ENCODE data around the gene CAMK1D. TPM values are rescaled to one million over a fixed set of nuclear protein-coding genes. Genes with fewer than 3 reads are reported as not detected.
"Not testable (repeated sequence)": the region's sequence is repeated elsewhere in the genome, so short reads cannot be mapped to it uniquely, and the experiment has no call there.

CAMK1D gene
- polyA plus RNA-seq, 1 donor (not counting 4 experiments of a cell fraction or from before 2014, with no cell fraction given) = 0.76 TPM

- no peak overlapping the region for H3K27ac ChIP-seq (ENCODE audit: control insufficient read depth, insufficient read depth, low read length)
- no peak for TF ChIP-seq EZH2 (IDR thresholded peaks at IDR 0.05; ENCODE audit: low read length)
- TF ChIP-seq, protein P1, sequence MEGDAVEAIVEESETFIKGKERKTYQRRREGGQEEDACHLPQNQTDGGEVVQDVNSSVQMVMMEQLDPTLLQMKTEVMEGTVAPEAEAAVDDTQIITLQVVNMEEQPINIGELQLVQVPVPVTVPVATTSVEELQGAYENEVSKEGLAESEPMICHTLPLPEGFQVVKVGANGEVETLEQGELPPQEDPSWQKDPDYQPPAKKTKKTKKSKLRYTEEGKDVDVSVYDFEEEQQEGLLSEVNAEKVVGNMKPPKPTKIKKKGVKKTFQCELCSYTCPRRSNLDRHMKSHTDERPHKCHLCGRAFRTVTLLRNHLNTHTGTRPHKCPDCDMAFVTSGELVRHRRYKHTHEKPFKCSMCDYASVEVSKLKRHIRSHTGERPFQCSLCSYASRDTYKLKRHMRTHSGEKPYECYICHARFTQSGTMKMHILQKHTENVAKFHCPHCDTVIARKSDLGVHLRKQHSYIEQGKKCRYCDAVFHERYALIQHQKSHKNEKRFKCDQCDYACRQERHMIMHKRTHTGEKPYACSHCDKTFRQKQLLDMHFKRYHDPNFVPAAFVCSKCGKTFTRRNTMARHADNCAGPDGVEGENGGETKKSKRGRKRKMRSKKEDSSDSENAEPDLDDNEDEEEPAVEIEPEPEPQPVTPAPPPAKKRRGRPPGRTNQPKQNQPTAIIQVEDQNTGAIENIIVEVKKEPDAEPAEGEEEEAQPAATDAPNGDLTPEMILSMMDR (optimal IDR thresholded peaks at IDR 0.05 in 1 of 3, IDR thresholded peaks at IDR 0.05 in 1 of 3, conservative IDR thresholded peaks at IDR 0.05 in 1 of 3; ENCODE audit: extremely low read depth in 1 of 3, insufficient read depth in 2 of 3, low read length in 3 of 3) = no peak
- no peak for FAIRE-seq
Observed at GRCh38 chr10:12327074-12327473, 22.3 kb upstream of the CAMK1D start.

GRCh38 chr10:12327476-12327875 is 21.9 kb upstream of the CAMK1D start:
- Histone ChIP-seq H3K27ac (ENCODE audit: control insufficient read depth, insufficient read depth, low read length) (no peak overlapping the region), H3K36me3 (ENCODE audit: control insufficient read depth in 2 of 2, extremely low read depth in 1 of 2, insufficient read depth in 2 of 2, low read length in 2 of 2) (no peaks in the 10 kb centered on the region), H2AFZ (ENCODE audit: control insufficient read depth, low read length) (no peak overlapping the region), H3K27me3 (ENCODE audit: control insufficient read depth, extremely low read depth, insufficient read depth, low read length) (no peaks in the 10 kb centered on the region), H3K9me1 (ENCODE audit: control insufficient read depth, extremely low read depth, insufficient read depth, low read length) (no peaks in the 10 kb centered on the region), H3K9me3 (ENCODE audit: control insufficient read depth, low read depth, low read length) (no peaks in the 10 kb centered on the region), H3K4me1 (ENCODE audit: control insufficient read depth, extremely low read depth, insufficient read depth, low read length) (peaks cover 6% of the 10 kb centered on the region), H3K9ac (ENCODE audit: control insufficient read depth, extremely low read depth, insufficient read depth, low read length) (no peak overlapping the region), H3K4me2 (ENCODE audit: control insufficient read depth, extremely low read depth, insufficient read depth, low read depth, low read length) (no peak overlapping the region), H4K20me1 (ENCODE audit: control insufficient read depth, extremely low read depth, insufficient read depth, low read length) (no peaks in the 10 kb centered on the region), H3K4me3 (ENCODE audit: control insufficient read depth in 2 of 3, extremely low read depth in 1 of 3, insufficient read depth in 2 of 3, low read depth in 1 of 3, low read length in 3 of 3) (no peak overlapping the region), H3K79me2 (ENCODE audit: control insufficient read depth, insufficient read depth, low read length) (no peaks in the 10 kb centered on the region)
- FAIRE-seq = no peak
- dilution Hi-C loops (cut with MboI; ENCODE audit: extremely low pct_ligation_motif_present, low sequenced_read_pairs) = no loop called here
- DNase-seq (ENCODE audit: low read depth, low spot score) = no peak
- no peak for TF ChIP-seq EZH2 (IDR thresholded peaks at IDR 0.05; ENCODE audit: low read length)
- TF ChIP-seq, protein P1 (optimal IDR thresholded peaks at IDR 0.05 in 1 of 3, IDR thresholded peaks at IDR 0.05 in 1 of 3, conservative IDR thresholded peaks at IDR 0.05 in 1 of 3; ENCODE audit: extremely low read depth in 1 of 3, insufficient read depth in 2 of 3, low read length in 3 of 3) = no peak

More at GRCh38 chr10:12327074-12327473, 22.3 kb upstream of the CAMK1D start:
- no peak overlapping the region for H2AFZ ChIP-seq (ENCODE audit: control insufficient read depth, low read length)
- H4K20me1 ChIP-seq (ENCODE audit: control insufficient read depth, extremely low read depth, insufficient read depth, low read length) = no peaks in the 10 kb centered on the region
- DNase-seq (ENCODE audit: low read depth, low spot score) = no peak
- H3K9me3 ChIP-seq (ENCODE audit: control insufficient read depth, low read depth, low read length) = no peaks in the 10 kb centered on the region
- dilution Hi-C loops (cut with MboI; ENCODE audit: extremely low pct_ligation_motif_present, low sequenced_read_pairs) = no loop called here
- H3K36me3 ChIP-seq (ENCODE audit: control insufficient read depth in 2 of 2, extremely low read depth in 1 of 2, insufficient read depth in 2 of 2, low read length in 2 of 2) = no peaks in the 10 kb centered on the region
- no peak overlapping the region for H3K9ac ChIP-seq (ENCODE audit: control insufficient read depth, extremely low read depth, insufficient read depth, low read length)
- H3K4me2 ChIP-seq (ENCODE audit: control insufficient read depth, extremely low read depth, insufficient read depth, low read depth, low read length) = no peak overlapping the region
- no peaks in the 10 kb centered on the region for H3K79me2 ChIP-seq (ENCODE audit: control insufficient read depth, insufficient read depth, low read length)
- no peak overlapping the region for H3K4me3 ChIP-seq (ENCODE audit: control insufficient read depth in 2 of 3, extremely low read depth in 1 of 3, insufficient read depth in 2 of 3, low read depth in 1 of 3, low read length in 3 of 3)
- no peaks in the 10 kb centered on the region for H3K27me3 ChIP-seq (ENCODE audit: control insufficient read depth, extremely low read depth, insufficient read depth, low read length)
- H3K9me1 ChIP-seq (ENCODE audit: control insufficient read depth, extremely low read depth, insufficient read depth, low read length) = no peaks in the 10 kb centered on the region
- H3K4me1 ChIP-seq (ENCODE audit: control insufficient read depth, extremely low read depth, insufficient read depth, low read length) = peaks cover 7% of the 10 kb centered on the region

- FAIRE-seq; H3K36me3 ChIP-seq (ENCODE audit: control insufficient read depth in 2 of 2, extremely low read depth in 1 of 2, insufficient read depth in 2 of 2, low read length in 2 of 2); H3K4me3 ChIP-seq (ENCODE audit: control insufficient read depth in 2 of 3, extremely low read depth in 1 of 3, insufficient read depth in 2 of 3, low read depth in 1 of 3, low read length in 3 of 3); dilution Hi-C loops (cut with MboI; ENCODE audit: extremely low pct_ligation_motif_present, low sequenced_read_pairs); H3K27me3 ChIP-seq (ENCODE audit: control insufficient read depth, extremely low read depth, insufficient read depth, low read length); H3K4me1 ChIP-seq (ENCODE audit: control insufficient read depth, extremely low read depth, insufficient read depth, low read length); H3K9ac ChIP-seq (ENCODE audit: control insufficient read depth, extremely low read depth, insufficient read depth, low read length); H3K9me1 ChIP-seq (ENCODE audit: control insufficient read depth, extremely low read depth, insufficient read depth, low read length); H4K20me1 ChIP-seq (ENCODE audit: control insufficient read depth, extremely low read depth, insufficient read depth, low read length); H3K27ac ChIP-seq (ENCODE audit: control insufficient read depth, insufficient read depth, low read length); H3K9me3 ChIP-seq (ENCODE audit: control insufficient read depth, low read depth, low read length); DNase-seq (ENCODE audit: low read depth, low spot score); H2AFZ ChIP-seq (ENCODE audit: control insufficient read depth, low read length); H3K4me2 ChIP-seq (ENCODE audit: control insufficient read depth, extremely low read depth, insufficient read depth, low read depth, low read length); H3K79me2 ChIP-seq (ENCODE audit: control insufficient read depth, insufficient read depth, low read length): not testable (repeated sequence)
Observed at GRCh38 chr10:12328312-12328711, 21.0 kb upstream of the CAMK1D start.

All from keratinocyte (primary cell).